Measurements from ENCODE around the gene CPVL.

Gene CPVL

GRCh38 chr7:29013082-29013695, 133.1 kb downstream of the CPVL start:
- H2AK5ac ChIP-seq (ENCODE audit: low read length, severe bottlenecking), result no peak overlapping the region
- no peak overlapping the region for H3K4ac ChIP-seq (ENCODE audit: low read depth in 1 of 2, low read length in 2 of 2)
- H4K8ac ChIP-seq (ENCODE audit: low read length), result no peak overlapping the region
- no peak overlapping the region for H2BK5ac ChIP-seq (ENCODE audit: low read depth, low read length, poor library complexity, severe bottlenecking)
- DNase-seq, result no peak
- no peak overlapping the region for H3K27ac ChIP-seq (ENCODE audit: low read length, poor library complexity, severe bottlenecking)
- no peak overlapping the region for H4K91ac ChIP-seq (ENCODE audit: low read length)
- no peaks in the 10 kb centered on the region for H3K79me1 ChIP-seq (replicated peaks; ENCODE audit: low read length, poor library complexity, severe bottlenecking)
- H3K9me3 ChIP-seq (ENCODE audit: control insufficient read depth, low read length), result no peaks in the 10 kb centered on the region
- H3K4me2 ChIP-seq (ENCODE audit: low read length, poor library complexity, severe bottlenecking), result no peak overlapping the region
- H3K4me3 ChIP-seq (ENCODE audit: insufficient read depth in 1 of 2, low read depth in 1 of 2, low read length in 2 of 2), result no peak overlapping the region
- H3K14ac ChIP-seq (ENCODE audit: low read length in 2 of 2), result no peak overlapping the region
- H3K27me3 ChIP-seq (ENCODE audit: control insufficient read depth in 1 of 2, insufficient read depth in 1 of 2, low read length in 2 of 2), result no peaks in the 10 kb centered on the region
- no peak overlapping the region for H3K23ac ChIP-seq (ENCODE audit: low read length in 2 of 2)
- no peak overlapping the region for H2BK120ac ChIP-seq (ENCODE audit: low read depth, low read length)
- peak overlapping the region in 1 of 2 experiments; percentile 2 for H3K18ac ChIP-seq (ENCODE audit: low read depth in 1 of 2, low read length in 2 of 2)
- no peaks in the 10 kb centered on the region for H3K36me3 ChIP-seq (ENCODE audit: control insufficient read depth in 1 of 2, insufficient read depth in 2 of 2, low read depth in 1 of 2, low read length in 2 of 2)
- no peak overlapping the region for H2BK15ac ChIP-seq (ENCODE audit: low read depth, poor library complexity, severe bottlenecking)
- 100% methylated on average over 1 of the region's 1 CpG for WGBS
- H3K9ac ChIP-seq (ENCODE audit: low read length), result no peak overlapping the region
- H2BK12ac ChIP-seq (ENCODE audit: low read length in 2 of 2), result no peak overlapping the region
- H3K4me1 ChIP-seq (ENCODE audit: control insufficient read depth, insufficient read depth, low read depth, low read length), result no peaks in the 10 kb centered on the region
- no peak overlapping the region for H2AFZ ChIP-seq (ENCODE audit: low read depth, low read length)

- Histone ChIP-seq H3K4me3 (ENCODE audit: insufficient read depth in 1 of 2, low read depth in 1 of 2, low read length in 2 of 2) (no peak overlapping the region), H3K79me1 (replicated peaks; ENCODE audit: low read length, poor library complexity, severe bottlenecking) (no peaks in the 10 kb centered on the region), H3K27me3 (ENCODE audit: control insufficient read depth in 1 of 2, insufficient read depth in 1 of 2, low read length in 2 of 2) (no peaks in the 10 kb centered on the region), H3K4ac (ENCODE audit: low read depth in 1 of 2, low read length in 2 of 2) (no peak overlapping the region), H3K23ac (ENCODE audit: low read length in 2 of 2) (no peak overlapping the region), H3K4me1 (ENCODE audit: control insufficient read depth, insufficient read depth, low read depth, low read length) (no peaks in the 10 kb centered on the region), H4K91ac (ENCODE audit: low read length) (no peak overlapping the region), H3K36me3 (ENCODE audit: control insufficient read depth in 1 of 2, insufficient read depth in 2 of 2, low read depth in 1 of 2, low read length in 2 of 2) (no peaks in the 10 kb centered on the region), H2BK120ac (ENCODE audit: low read depth, low read length) (no peak overlapping the region), H3K27ac (ENCODE audit: low read length, poor library complexity, severe bottlenecking) (no peak overlapping the region), H2BK15ac (ENCODE audit: low read depth, poor library complexity, severe bottlenecking) (no peak overlapping the region), H2AK5ac (ENCODE audit: low read length, severe bottlenecking) (no peak overlapping the region), H2BK5ac (ENCODE audit: low read depth, low read length, poor library complexity, severe bottlenecking) (no peak overlapping the region), H2BK12ac (ENCODE audit: low read length in 2 of 2) (no peak overlapping the region), H2AFZ (ENCODE audit: low read depth, low read length) (no peak overlapping the region), H4K8ac (ENCODE audit: low read length) (no peak overlapping the region), H3K9ac (ENCODE audit: low read length) (no peak overlapping the region), H3K4me2 (ENCODE audit: low read length, poor library complexity, severe bottlenecking) (no peak overlapping the region), H3K14ac (ENCODE audit: low read length in 2 of 2) (no peak overlapping the region), H3K9me3 (ENCODE audit: control insufficient read depth, low read length) (peaks cover 10% of the 10 kb centered on the region), H3K18ac (ENCODE audit: low read depth in 1 of 2, low read length in 2 of 2) (no peak overlapping the region)
- WGBS, result no CpG with 5 or more reads among the region's 1 CpG
- no peak for DNase-seq
Observed at GRCh38 chr7:29009947-29010346, 136.4 kb downstream of the CPVL start.

GRCh38 chr7:29008590-29008989, 137.7 kb downstream of the CPVL start:
- peaks cover 10% of the 10 kb centered on the region for H3K9me3 ChIP-seq (ENCODE audit: control insufficient read depth, low read length)
- H3K4ac ChIP-seq (ENCODE audit: low read depth in 1 of 2, low read length in 2 of 2), result no peak overlapping the region
- no peaks in the 10 kb centered on the region for H3K79me1 ChIP-seq (replicated peaks; ENCODE audit: low read length, poor library complexity, severe bottlenecking)
- H3K27ac ChIP-seq (ENCODE audit: low read length, poor library complexity, severe bottlenecking), result no peak overlapping the region
- H3K23ac ChIP-seq (ENCODE audit: low read length in 2 of 2), result no peak overlapping the region
- H3K4me1 ChIP-seq (ENCODE audit: control insufficient read depth, insufficient read depth, low read depth, low read length), result no peaks in the 10 kb centered on the region
- H2BK120ac ChIP-seq (ENCODE audit: low read depth, low read length), result no peak overlapping the region
- H2BK12ac ChIP-seq (ENCODE audit: low read length in 2 of 2), result no peak overlapping the region
- H3K27me3 ChIP-seq (ENCODE audit: control insufficient read depth in 1 of 2, insufficient read depth in 1 of 2, low read length in 2 of 2), result no peaks in the 10 kb centered on the region
- 88% methylated on average over 1 of the region's 2 CpGs for WGBS
- no peaks in the 10 kb centered on the region for H3K36me3 ChIP-seq (ENCODE audit: control insufficient read depth in 1 of 2, insufficient read depth in 2 of 2, low read depth in 1 of 2, low read length in 2 of 2)
- no peak for DNase-seq
- H2BK15ac ChIP-seq (ENCODE audit: low read depth, poor library complexity, severe bottlenecking), result no peak overlapping the region
- no peak overlapping the region for H4K91ac ChIP-seq (ENCODE audit: low read length)
- H3K4me3 ChIP-seq (ENCODE audit: insufficient read depth in 1 of 2, low read depth in 1 of 2, low read length in 2 of 2), result no peak overlapping the region
- no peak overlapping the region for H2AK5ac ChIP-seq (ENCODE audit: low read length, severe bottlenecking)
- no peak overlapping the region for H3K9ac ChIP-seq (ENCODE audit: low read length)
- no peak overlapping the region for H4K8ac ChIP-seq (ENCODE audit: low read length)
- H2AFZ ChIP-seq (ENCODE audit: low read depth, low read length), result no peak overlapping the region
- no peak overlapping the region for H3K14ac ChIP-seq (ENCODE audit: low read length in 2 of 2)
- H3K18ac ChIP-seq (ENCODE audit: low read depth in 1 of 2, low read length in 2 of 2), result no peak overlapping the region
- H3K4me2 ChIP-seq (ENCODE audit: low read length, poor library complexity, severe bottlenecking), result no peak overlapping the region
- no peak overlapping the region for H2BK5ac ChIP-seq (ENCODE audit: low read depth, low read length, poor library complexity, severe bottlenecking)

DNA sequence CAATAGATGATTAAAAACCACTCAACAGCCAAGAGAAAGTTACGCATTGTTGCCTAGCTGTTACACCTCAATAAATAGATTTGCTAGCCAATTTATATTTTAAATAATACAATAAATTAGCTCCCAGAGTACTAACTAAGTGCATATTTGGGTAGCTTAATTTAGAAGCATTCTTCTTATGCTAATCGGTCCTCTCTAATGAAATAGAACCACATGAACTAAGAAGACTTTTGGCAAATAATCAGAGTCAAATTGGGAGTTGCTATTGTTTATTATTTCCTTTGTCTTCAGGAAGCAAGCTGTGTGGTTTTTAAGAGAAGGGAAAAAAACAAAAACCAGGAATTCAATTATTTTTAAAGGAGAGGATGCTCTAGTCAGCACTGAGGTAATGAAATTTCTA, 139.2 kb downstream of the CPVL start:
- Histone ChIP-seq H2BK120ac (ENCODE audit: low read depth, low read length) (no peak overlapping the region), H2BK15ac (ENCODE audit: low read depth, poor library complexity, severe bottlenecking) (no peak overlapping the region), H3K23ac (ENCODE audit: low read length in 2 of 2) (no peak overlapping the region), H2BK5ac (ENCODE audit: low read depth, low read length, poor library complexity, severe bottlenecking) (no peak overlapping the region), H3K4me2 (ENCODE audit: low read length, poor library complexity, severe bottlenecking) (no peak overlapping the region), H3K4me3 (ENCODE audit: insufficient read depth in 1 of 2, low read depth in 1 of 2, low read length in 2 of 2) (no peak overlapping the region), H3K79me1 (replicated peaks; ENCODE audit: low read length, poor library complexity, severe bottlenecking) (no peaks in the 10 kb centered on the region), H3K27ac (ENCODE audit: low read length, poor library complexity, severe bottlenecking) (no peak overlapping the region), H2BK12ac (ENCODE audit: low read length in 2 of 2) (no peak overlapping the region), H2AFZ (ENCODE audit: low read depth, low read length) (no peak overlapping the region), H3K27me3 (ENCODE audit: control insufficient read depth in 1 of 2, insufficient read depth in 1 of 2, low read length in 2 of 2) (no peaks in the 10 kb centered on the region), H3K4ac (ENCODE audit: low read depth in 1 of 2, low read length in 2 of 2) (no peak overlapping the region), H2AK5ac (ENCODE audit: low read length, severe bottlenecking) (no peak overlapping the region), H4K8ac (ENCODE audit: low read length) (no peak overlapping the region), H3K4me1 (ENCODE audit: control insufficient read depth, insufficient read depth, low read depth, low read length) (no peaks in the 10 kb centered on the region), H3K9me3 (ENCODE audit: control insufficient read depth, low read length) (peaks cover 10% of the 10 kb centered on the region), H3K14ac (ENCODE audit: low read length in 2 of 2) (no peak overlapping the region), H3K18ac (ENCODE audit: low read depth in 1 of 2, low read length in 2 of 2) (no peak overlapping the region), H4K91ac (ENCODE audit: low read length) (no peak overlapping the region), H3K36me3 (ENCODE audit: control insufficient read depth in 1 of 2, insufficient read depth in 2 of 2, low read depth in 1 of 2, low read length in 2 of 2) (no peaks in the 10 kb centered on the region), H3K9ac (ENCODE audit: low read length) (no peak overlapping the region)
- no peak for DNase-seq
- WGBS, result no CpG with 5 or more reads among the region's 2 CpGs
